Endothelial cell of umbilical vein (primary cell): ENCODE data around the gene IGFL3. TPM values are rescaled to one million over a fixed set of nuclear protein-coding genes. Genes with fewer than 3 reads are reported as not detected.

ENCODE experiments used
- BruUV-seq: library from RNA; stranded (reverse); fragments of 400-500 nt; replicated peaks from 2 replicates; lab custom pipeline; 2021; lab: Mats Ljungman, UMichigan
- CTCF ChIA-PET: fragments of 300-600, 350-600 bp; sonication (Branson Sonifier 250); formaldehyde crosslinking; loops from one replicate; lab custom pipeline; 2021; ENCODE audit warnings: antibody characterized with exemption, inconsistent platforms; lab: Charles Lee
- POLR2A ChIA-PET: fragments of 300-600, 350-600 bp; sonication (Branson Sonifier 250); formaldehyde crosslinking; loops from one replicate; lab custom pipeline; 2021; ENCODE audit warnings: antibody characterized with exemption, inconsistent platforms; lab: Charles Lee
- DNase-seq: peaks from one replicate; pipeline ENCODE4 v3.0.0-alpha.2; 2011; ENCODE audit warnings: low read depth, low spot score
- FAIRE-seq: peaks from 2 replicates; lab custom pipeline; 2011; peaks lifted over from hg19 to GRCh38; lab: Jason Lieb, UNC
- H2AFZ ChIP-seq: 2 replicates; pipeline ENCODE4 v1.6.0; 2012; ENCODE audit warnings: low read depth, low read length, control low read depth, inconsistent platforms
- H3K27ac ChIP-seq: 2 replicates; pipeline ENCODE4 v1.5.1; 2011; ENCODE audit warnings: low read depth, mild to moderate bottlenecking, control low read depth, low read length, moderate library complexity; ENCODE audit not compliant: insufficient read depth
- H3K27me3 ChIP-seq, 2 experiments: 2 replicates each; pipeline versions ENCODE4 v1.6.0 to v1.6.1; 2011; ENCODE audit warnings: low read length in 2 of 2, mixed read lengths in 1 of 2; ENCODE audit not compliant: control insufficient read depth in 2 of 2, insufficient read depth in 2 of 2
- H3K36me3 ChIP-seq, 2 experiments: 2 replicates in 1 of 2; 3 replicates in 1 of 2; pipeline ENCODE4 v1.5.1; 2011; ENCODE audit warnings: low read length in 2 of 2, mild to moderate bottlenecking in 1 of 2, moderate library complexity in 1 of 2; ENCODE audit not compliant: control insufficient read depth in 2 of 2, insufficient read depth in 2 of 2; ENCODE audit errors: extremely low read depth in 1 of 2
- H3K4me1 ChIP-seq: 3 replicates; pipeline ENCODE4 v1.5.1; 2011; ENCODE audit warnings: mild to moderate bottlenecking, low read length; ENCODE audit not compliant: control insufficient read depth, insufficient read depth; ENCODE audit errors: extremely low read depth
- H3K4me2 ChIP-seq: 2 replicates; pipeline ENCODE4 v1.6.1; 2011; ENCODE audit warnings: low read length, control low read depth, mixed read lengths; ENCODE audit not compliant: insufficient read depth
- H3K4me3 ChIP-seq, 3 experiments: fragments of 200-600 bp in 1 of 3; sonication (generic), shearing (Covaris generic) in 1 of 3; replicated peaks in 1 of 3; 2 replicates each; pipeline ENCODE4 v1.5.1; 2011 to 2016; ENCODE audit warnings: control low read depth in 3 of 3, low read length in 3 of 3, mild to moderate bottlenecking in 2 of 3, inconsistent platforms in 1 of 3, low read depth in 1 of 3, moderate library complexity in 1 of 3; ENCODE audit not compliant: insufficient read depth in 1 of 3
- H3K79me2 ChIP-seq: 2 replicates; pipeline ENCODE4 v1.6.0; 2012; ENCODE audit warnings: low read length, inconsistent platforms; ENCODE audit not compliant: control insufficient read depth, insufficient read depth
- H3K9ac ChIP-seq: replicated peaks from 2 replicates; pipeline ENCODE3; 2011; ENCODE audit warnings: low read length, control low read depth; ENCODE audit not compliant: insufficient read depth; ENCODE audit errors: extremely low read depth
- H3K9me1 ChIP-seq: replicated peaks from 3 replicates; pipeline ENCODE4 v1.6.0; 2011; ENCODE audit warnings: mild to moderate bottlenecking, low read length; ENCODE audit not compliant: control insufficient read depth, insufficient read depth; ENCODE audit errors: extremely low read depth
- H3K9me3 ChIP-seq: replicated peaks from 2 replicates; pipeline ENCODE4 v1.5.1; 2012; ENCODE audit warnings: low read length, inconsistent platforms; ENCODE audit not compliant: control insufficient read depth, insufficient read depth
- H4K20me1 ChIP-seq: replicated peaks from 2 replicates; pipeline ENCODE3; 2011; ENCODE audit warnings: mild to moderate bottlenecking, low read length; ENCODE audit not compliant: control insufficient read depth, insufficient read depth; ENCODE audit errors: extremely low read depth
- EZH2 ChIP-seq: IDR thresholded peaks from 2 replicates; pipeline ENCODE4 v1.6.1; 2012; ENCODE audit warnings: borderline replicate concordance, low read depth, mild to moderate bottlenecking, moderate library complexity, low read length, inconsistent platforms; ENCODE audit not compliant: severe bottlenecking
- FOS ChIP-seq: IDR thresholded peaks from 2 replicates; pipeline ENCODE4 v1.6.1; 2011; ENCODE audit warnings: mild to moderate bottlenecking, low read length, moderate library complexity, borderline replicate concordance; ENCODE audit not compliant: insufficient read depth
- GATA2 ChIP-seq: IDR thresholded peaks from 2 replicates; pipeline ENCODE4 v1.7.0; 2011; ENCODE audit warnings: low read depth, mild to moderate bottlenecking, moderate library complexity, mixed read lengths, low read length; ENCODE audit not compliant: insufficient read length, insufficient read depth
- JUN ChIP-seq: IDR thresholded peaks from 2 replicates; pipeline ENCODE4 v1.6.1; 2011; ENCODE audit warnings: borderline replicate concordance, low read depth; ENCODE audit not compliant: insufficient read length, insufficient read depth
- MYC ChIP-seq: IDR thresholded peaks from one replicate; pipeline ENCODE4 v1.6.1; 2011; ENCODE audit warnings: mild to moderate bottlenecking, low read depth, low read length
- POLR2A ChIP-seq: IDR thresholded peaks from 2 replicates; pipeline ENCODE4 v1.6.1; 2012; ENCODE audit warnings: low read depth, mild to moderate bottlenecking, control low read depth, low read length
- POLR2AphosphoS5 ChIP-seq: IDR thresholded peaks from 2 replicates; pipeline ENCODE4 v1.6.1; 2012; ENCODE audit warnings: low read depth, mild to moderate bottlenecking, control low read depth, low read length, moderate library complexity; ENCODE audit not compliant: insufficient read depth
- dilution Hi-C: fragments of 300-500 bp; cut with MboI; formaldehyde crosslinking; loops from one replicate; pipeline ENCODE4 v1.15.0; 2019; ENCODE audit warnings: low sequenced_read_pairs; ENCODE audit not compliant: extremely low pct_ligation_motif_present
- intact Hi-C: fragments of 100-400 bp; cut with micrococcal nuclease; formaldehyde crosslinking; loops from one replicate; pipeline ENCODE4 v1.10.0; 2022
- polyA plus RNA-seq, 4 experiments: library from polyadenylated mRNA; depleted of rRNA in 3 of 4; stranded (reverse) in 3 of 4; unstranded in 1 of 4; fragments of >200 nt; gene quantifications; 2 replicates each; pipeline versions ENCODE4 v1.2.1 to v1.2.3, GENCODE V29; 2011 to 2012; ENCODE audit warnings: missing spikeins in 1 of 4
- total RNA-seq: library from RNA; stranded (reverse); gene quantifications from 2 replicates; pipeline ENCODE4 v1.2.3, GENCODE V29; 2021
- TF ChIP-seq, protein P1 (sequence below), 2 donors: IDR thresholded peaks; 1 replicate in 1 of 2; 2 replicates in 1 of 2; pipeline ENCODE4 v1.5.1; 2011; ENCODE audit warnings: low read length in 2 of 2, mild to moderate bottlenecking in 2 of 2, moderate library complexity in 2 of 2, control low read depth in 1 of 2, inconsistent platforms in 1 of 2, low read depth in 1 of 2; ENCODE audit not compliant: insufficient read depth in 1 of 2; ENCODE audit errors: extremely low read depth in 1 of 2
- TF ChIP-seq, protein P2 (sequence below): IDR thresholded peaks from 2 replicates; pipeline ENCODE4 v1.6.1; 2011; ENCODE audit not compliant: insufficient read depth, insufficient read length

Gene IGFL3
- total and polyA plus RNA-seq, 2 donors (not counting 3 experiments of a cell fraction or from before 2014, with no cell fraction given), result not detected

DNA sequence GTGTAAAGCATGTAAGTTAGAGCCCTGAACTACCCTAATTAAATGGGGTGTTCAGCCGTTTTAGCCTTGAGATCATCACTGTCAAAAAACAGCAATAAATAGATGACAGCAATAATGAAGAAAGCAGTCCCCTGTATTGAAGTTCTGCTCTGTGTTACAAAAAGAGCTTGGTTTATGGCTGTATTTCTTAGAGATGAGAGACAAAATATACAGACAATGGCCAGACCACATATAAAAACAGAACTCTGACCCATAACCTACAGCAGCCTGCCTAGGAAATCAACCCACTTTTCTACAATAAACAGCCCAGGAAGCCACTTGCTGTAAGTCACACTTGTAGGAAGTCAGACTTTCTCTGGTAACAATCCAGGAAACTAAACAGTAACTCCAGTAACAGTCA is 10.8 kb downstream of the IGFL3 start:
- no peak for TF ChIP-seq POLR2AphosphoS5
- no peak for TF ChIP-seq JUN
- no peak for TF ChIP-seq GATA2
- TF ChIP-seq EZH2, result no peak
- TF ChIP-seq, protein P1, sequence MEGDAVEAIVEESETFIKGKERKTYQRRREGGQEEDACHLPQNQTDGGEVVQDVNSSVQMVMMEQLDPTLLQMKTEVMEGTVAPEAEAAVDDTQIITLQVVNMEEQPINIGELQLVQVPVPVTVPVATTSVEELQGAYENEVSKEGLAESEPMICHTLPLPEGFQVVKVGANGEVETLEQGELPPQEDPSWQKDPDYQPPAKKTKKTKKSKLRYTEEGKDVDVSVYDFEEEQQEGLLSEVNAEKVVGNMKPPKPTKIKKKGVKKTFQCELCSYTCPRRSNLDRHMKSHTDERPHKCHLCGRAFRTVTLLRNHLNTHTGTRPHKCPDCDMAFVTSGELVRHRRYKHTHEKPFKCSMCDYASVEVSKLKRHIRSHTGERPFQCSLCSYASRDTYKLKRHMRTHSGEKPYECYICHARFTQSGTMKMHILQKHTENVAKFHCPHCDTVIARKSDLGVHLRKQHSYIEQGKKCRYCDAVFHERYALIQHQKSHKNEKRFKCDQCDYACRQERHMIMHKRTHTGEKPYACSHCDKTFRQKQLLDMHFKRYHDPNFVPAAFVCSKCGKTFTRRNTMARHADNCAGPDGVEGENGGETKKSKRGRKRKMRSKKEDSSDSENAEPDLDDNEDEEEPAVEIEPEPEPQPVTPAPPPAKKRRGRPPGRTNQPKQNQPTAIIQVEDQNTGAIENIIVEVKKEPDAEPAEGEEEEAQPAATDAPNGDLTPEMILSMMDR (IDR thresholded peaks at IDR 0.05; ENCODE audit: extremely low read depth in 1 of 2, insufficient read depth in 1 of 2, low read depth in 1 of 2, low read length in 2 of 2), result no peak
- TF ChIP-seq, protein P2, sequence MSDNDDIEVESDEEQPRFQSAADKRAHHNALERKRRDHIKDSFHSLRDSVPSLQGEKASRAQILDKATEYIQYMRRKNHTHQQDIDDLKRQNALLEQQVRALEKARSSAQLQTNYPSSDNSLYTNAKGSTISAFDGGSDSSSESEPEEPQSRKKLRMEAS, result no peak
- no peak for TF ChIP-seq MYC
- no peak for TF ChIP-seq POLR2A
- no peak for TF ChIP-seq FOS
- H3K27ac ChIP-seq, result no peak overlapping the region
- no peak overlapping the region for H3K9ac ChIP-seq
- peaks cover 26 to 60% of the 10 kb centered on the region in 2 experiments for H3K27me3 ChIP-seq
- H3K4me1 ChIP-seq, result no peaks in the 10 kb centered on the region
- dilution Hi-C loops, result no loop called here
- H3K36me3 ChIP-seq, result no peaks in the 10 kb centered on the region
- FAIRE-seq (no peak), DNase-seq (no peak)
- ChIA-PET POLR2A (no interaction called here), CTCF (no interaction called here)
- no peaks in the 10 kb centered on the region for H4K20me1 ChIP-seq
- no peaks in the 10 kb centered on the region for H3K9me1 ChIP-seq
- H2AFZ ChIP-seq, result no peak overlapping the region
- intact Hi-C loops, result no loop called here
- no peaks in the 10 kb centered on the region for H3K79me2 ChIP-seq
- no peak overlapping the region for H3K4me2 ChIP-seq
- no TSS peak for BruUV-seq
- H3K9me3 ChIP-seq, result no peaks in the 10 kb centered on the region
- H3K4me3 ChIP-seq, result no peak overlapping the region
